HepG2 (cell line): ENCODE data around the gene TCF19.

Experiments used
- CHD4 ChIP-seq: fragments of 200-600 bp; sonication (generic); IDR thresholded peaks from 2 replicates; pipeline ENCODE4 v1.7.0; 2017; ENCODE audit warnings: mild to moderate bottlenecking, low read length, borderline replicate concordance
- FOSL1 ChIP-seq: sonication (generic); formaldehyde crosslinking; IDR thresholded peaks from 2 replicates; pipeline ENCODE4 v1.9.0; 2021; ENCODE audit warnings: missing genetic modification reagents, borderline replicate concordance
- REPIN1 ChIP-seq: sonication (generic); formaldehyde crosslinking; IDR thresholded peaks from 2 replicates; pipeline ENCODE4 v1.8.0; 2022; ENCODE audit warnings: missing genetic modification reagents, low read depth, mild to moderate bottlenecking, borderline replicate concordance

DNA sequence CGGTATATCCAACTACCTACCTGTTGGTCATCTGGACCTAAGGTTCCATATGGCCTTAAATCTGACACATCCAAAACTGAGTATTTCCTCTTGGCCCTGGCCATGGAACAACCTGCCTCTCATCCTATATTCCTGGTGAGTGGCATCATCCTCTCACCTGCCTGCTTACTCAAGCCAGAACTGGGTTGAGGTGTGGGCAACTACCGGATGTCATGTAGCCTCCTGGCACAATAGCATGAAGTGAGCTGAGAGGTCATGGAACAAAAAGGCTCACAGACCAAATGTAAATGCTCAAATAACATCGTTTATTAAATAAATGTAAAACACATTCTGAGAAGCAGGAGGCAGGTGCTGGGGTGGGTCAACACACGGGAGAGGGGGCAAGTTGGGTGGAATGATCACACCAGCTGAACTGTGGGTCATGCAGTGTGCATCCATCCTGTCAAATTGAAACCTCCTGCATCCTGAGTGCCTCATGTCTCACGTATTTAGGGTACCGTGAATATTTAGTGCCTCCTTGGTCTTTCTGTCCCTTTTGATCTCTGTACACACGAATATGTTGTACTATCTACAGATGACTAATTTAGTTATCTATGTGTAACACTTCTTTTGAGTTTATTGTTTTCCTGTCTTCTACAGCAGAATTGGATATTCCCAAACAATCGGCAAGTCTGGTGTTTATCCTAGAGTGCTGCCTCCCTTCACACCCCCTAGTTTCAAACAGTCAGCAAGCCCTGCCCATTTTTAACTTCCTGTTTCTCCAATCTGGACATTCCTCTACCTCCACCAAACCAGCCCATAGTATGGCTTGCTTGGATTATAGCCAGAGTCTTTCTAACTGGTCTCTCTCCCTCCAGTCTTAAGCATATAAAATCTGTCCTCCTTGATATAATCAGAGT is 20.0 kb downstream of the TCF19 start:
- TF ChIP-seq CHD4 = no peak
- TF ChIP-seq REPIN1 (CRISPR knock-in tag) = no peak
- no peak for TF ChIP-seq FOSL1 (CRISPR knock-in tag)
